Ascending aorta (tissue), 2 donors: Measurements from ENCODE around the gene GGT5. TPM values are rescaled to one million over a fixed set of nuclear protein-coding genes. Genes with fewer than 3 reads are reported as not detected.
"Not testable (repeated sequence)": the region's sequence is repeated elsewhere in the genome, so short reads cannot be mapped to it uniquely, and the experiment has no call there.

ENCODE experiments used
- DNase-seq, 2 donors: peaks; one replicate each; pipeline ENCODE4 v3.0.0-alpha.2; 2019; ENCODE audit warnings: low spot score in 2 of 2
- H3K27ac ChIP-seq, 2 donors: fragments of 200-600 bp; sonication (generic); one replicate each; pipeline ENCODE4 v1.5.1; 2016 to 2017; ENCODE audit warnings: mild to moderate bottlenecking in 1 of 2
- H3K27me3 ChIP-seq: fragments of 200-600 bp; sonication (generic); one replicate; pipeline ENCODE4 v1.5.1; 2017
- H3K36me3 ChIP-seq, 2 donors: fragments of 200-600 bp; sonication (generic); one replicate each; pipeline ENCODE4 v1.5.1; 2016
- H3K4me1 ChIP-seq, 2 donors: fragments of 200-600 bp; sonication (generic); one replicate each; pipeline ENCODE4 v1.5.1; 2016 to 2017; ENCODE audit warnings: mild to moderate bottlenecking in 1 of 2
- H3K4me3 ChIP-seq, 2 donors: fragments of 200-600 bp; sonication (generic); one replicate each; pipeline ENCODE4 v1.5.1; 2016 to 2017; ENCODE audit warnings: mild to moderate bottlenecking in 1 of 2
- H3K9me3 ChIP-seq, 2 donors: fragments of 200-600 bp; sonication (generic); one replicate each; pipeline ENCODE4 v1.5.1; 2016
- CTCF ChIP-seq, 3 experiments: fragments of 200-600 bp in 2 of 3; fragments of 450-650 bp in 1 of 3; sonication (generic) in 2 of 3; IDR thresholded peaks; one replicate each; pipeline ENCODE4 v1.5.1; 2016 to 2019; ENCODE audit warnings: antibody characterized with exemption in 3 of 3, mild to moderate bottlenecking in 1 of 3, moderate library complexity in 1 of 3
- intact Hi-C: fragments of 100-400 bp; cut with DNase I; formaldehyde crosslinking; loops from one replicate; pipeline ENCODE4 v1.15.1; 2023
- total RNA-seq: library from RNA; depleted of rRNA; stranded (reverse); fragments of >200 nt; gene quantifications from one replicate; pipeline ENCODE4 v1.1.0, GENCODE V29; 2016

The GGT5 gene
- total RNA-seq, 1 donor from 2014 or later = 238 TPM

GRCh38 chr22:24259459-24259858, 14.6 kb upstream of the GGT5 start:
- peak in 1 of 2 donors; percentile 85 for DNase-seq
- H3K36me3 ChIP-seq, H3K9me3 ChIP-seq, intact Hi-C loops, H3K27ac ChIP-seq, H3K4me3 ChIP-seq, H3K27me3 ChIP-seq, H3K4me1 ChIP-seq: not testable (repeated sequence)
- TF ChIP-seq CTCF (IDR thresholded peaks at IDR 0.05) = peak in 1 of 3 experiments; percentile 55

GRCh38 chr22:24256736-24257135, 11.9 kb upstream of the GGT5 start:
- H3K9me3 ChIP-seq, H3K27ac ChIP-seq, H3K4me1 ChIP-seq, H3K4me3 ChIP-seq, H3K36me3 ChIP-seq, H3K27me3 ChIP-seq, intact Hi-C loops: not testable (repeated sequence)
- DNase-seq = peak in 1 of 2 donors; percentile 24

- H3K4me3 ChIP-seq, H3K27me3 ChIP-seq, H3K36me3 ChIP-seq, H3K4me1 ChIP-seq, H3K9me3 ChIP-seq, intact Hi-C loops, H3K27ac ChIP-seq: not testable (repeated sequence)
- peak in 1 of 2 donors; percentile 53 for DNase-seq
Observed at GRCh38 chr22:24256136-24256535, 11.3 kb upstream of the GGT5 start.

GRCh38 chr22:24253126-24253525, 8.2 kb upstream of the GGT5 start:
- H3K9me3 ChIP-seq, H3K36me3 ChIP-seq, H3K4me1 ChIP-seq, H3K27me3 ChIP-seq, H3K27ac ChIP-seq, intact Hi-C loops, H3K4me3 ChIP-seq: not testable (repeated sequence)
- peak in 1 of 2 donors; percentile 31 for DNase-seq

GRCh38 chr22:24251286-24251685, 6.4 kb upstream of the GGT5 start:
- DNase-seq = peak in 1 of 2 donors; percentile 27
- intact Hi-C loops, H3K27me3 ChIP-seq, H3K4me3 ChIP-seq, H3K36me3 ChIP-seq, H3K9me3 ChIP-seq, H3K27ac ChIP-seq: not testable (repeated sequence)
- H3K4me1 ChIP-seq = peaks cover 5 to 15% of the 10 kb centered on the region in 2 donors

- H3K9me3 ChIP-seq, DNase-seq, H3K36me3 ChIP-seq, H3K4me3 ChIP-seq, H3K27me3 ChIP-seq, H3K27ac ChIP-seq: not testable (repeated sequence)
- intact Hi-C loops = loop anchor here (10.0 kb wide), 1 partner anchor 145 kb away; no protein-coding TSS in a partner anchor
- H3K4me1 ChIP-seq = peaks cover 18 to 32% of the 10 kb centered on the region in 2 donors
Observed at GRCh38 chr22:24249413-24249812, 4.5 kb upstream of the GGT5 start.

- not testable (repeated sequence) for H3K36me3 ChIP-seq, H3K9me3 ChIP-seq, H3K4me3 ChIP-seq, H3K27ac ChIP-seq, H3K27me3 ChIP-seq, DNase-seq
- H3K4me1 ChIP-seq = peaks cover 18 to 34% of the 10 kb centered on the region in 2 donors
- intact Hi-C loops = loop anchor here (10.0 kb wide), 1 partner anchor 144 kb away; no protein-coding TSS in a partner anchor
Observed at GRCh38 chr22:24248611-24249010, 3.7 kb upstream of the GGT5 start.

GRCh38 chr22:24247564-24248344, 2.9 kb upstream of the GGT5 start:
- peak overlapping the region; percentile 92 to 93 for H3K27ac ChIP-seq
- H3K4me3 ChIP-seq = no peak overlapping the region
- H3K27me3 ChIP-seq = no peaks in the 10 kb centered on the region
- intact Hi-C loops = loop anchor here (1.0 to 10.0 kb wide), 3 partner anchors 40 to 143 kb away; no protein-coding TSS in a partner anchor
- peak; percentile 82 to 97 for DNase-seq
- peaks cover 18 to 34% of the 10 kb centered on the region in 2 donors for H3K4me1 ChIP-seq
- H3K9me3 ChIP-seq = no peaks in the 10 kb centered on the region
- no peaks in the 10 kb centered on the region for H3K36me3 ChIP-seq
- peak; percentile 82 to 98 (median 92) for TF ChIP-seq CTCF (IDR thresholded peaks at IDR 0.05)
